ENCODE data around the gene CASP7.

DNA sequence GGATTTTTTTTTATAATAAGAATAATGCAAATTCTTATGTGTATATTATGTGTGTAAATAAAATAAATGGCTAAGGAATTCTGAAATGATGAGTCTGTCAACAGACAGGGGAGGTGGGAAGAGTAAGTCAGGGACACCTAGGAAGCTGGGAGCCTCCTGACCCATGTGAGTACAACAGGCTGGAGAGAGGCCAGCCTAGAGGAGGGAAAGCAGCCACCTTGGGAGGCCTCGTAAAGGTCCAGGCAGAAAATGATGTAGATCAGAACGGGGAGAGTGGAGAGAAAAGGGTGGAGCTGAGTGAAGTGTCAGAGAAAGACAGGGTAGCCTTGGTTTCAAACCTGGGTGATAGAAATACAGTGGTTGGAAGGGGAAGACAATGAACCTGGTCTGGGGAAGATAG, 22.8 kb upstream of the CASP7 start:
- TF ChIP-seq, protein P1, sequence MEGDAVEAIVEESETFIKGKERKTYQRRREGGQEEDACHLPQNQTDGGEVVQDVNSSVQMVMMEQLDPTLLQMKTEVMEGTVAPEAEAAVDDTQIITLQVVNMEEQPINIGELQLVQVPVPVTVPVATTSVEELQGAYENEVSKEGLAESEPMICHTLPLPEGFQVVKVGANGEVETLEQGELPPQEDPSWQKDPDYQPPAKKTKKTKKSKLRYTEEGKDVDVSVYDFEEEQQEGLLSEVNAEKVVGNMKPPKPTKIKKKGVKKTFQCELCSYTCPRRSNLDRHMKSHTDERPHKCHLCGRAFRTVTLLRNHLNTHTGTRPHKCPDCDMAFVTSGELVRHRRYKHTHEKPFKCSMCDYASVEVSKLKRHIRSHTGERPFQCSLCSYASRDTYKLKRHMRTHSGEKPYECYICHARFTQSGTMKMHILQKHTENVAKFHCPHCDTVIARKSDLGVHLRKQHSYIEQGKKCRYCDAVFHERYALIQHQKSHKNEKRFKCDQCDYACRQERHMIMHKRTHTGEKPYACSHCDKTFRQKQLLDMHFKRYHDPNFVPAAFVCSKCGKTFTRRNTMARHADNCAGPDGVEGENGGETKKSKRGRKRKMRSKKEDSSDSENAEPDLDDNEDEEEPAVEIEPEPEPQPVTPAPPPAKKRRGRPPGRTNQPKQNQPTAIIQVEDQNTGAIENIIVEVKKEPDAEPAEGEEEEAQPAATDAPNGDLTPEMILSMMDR (conservative IDR thresholded peaks at IDR 0.05 in 1 of 2, IDR thresholded peaks at IDR 0.05 in 1 of 2; ENCODE audit: extremely low read depth in 1 of 2, insufficient read depth in 1 of 2, low read depth in 1 of 2, low read length in 2 of 2): no peak
- no peak for TF ChIP-seq EZH2 (IDR thresholded peaks at IDR 0.05; ENCODE audit: borderline replicate concordance, low read length)

All from mammary epithelial cell (primary cell).